ENCODE data around the gene ATG9B.
"Not testable (repeated sequence)": the region's sequence is repeated elsewhere in the genome, so short reads cannot be mapped to it uniquely, and the experiment has no call there.

Gene ATG9B

DNA sequence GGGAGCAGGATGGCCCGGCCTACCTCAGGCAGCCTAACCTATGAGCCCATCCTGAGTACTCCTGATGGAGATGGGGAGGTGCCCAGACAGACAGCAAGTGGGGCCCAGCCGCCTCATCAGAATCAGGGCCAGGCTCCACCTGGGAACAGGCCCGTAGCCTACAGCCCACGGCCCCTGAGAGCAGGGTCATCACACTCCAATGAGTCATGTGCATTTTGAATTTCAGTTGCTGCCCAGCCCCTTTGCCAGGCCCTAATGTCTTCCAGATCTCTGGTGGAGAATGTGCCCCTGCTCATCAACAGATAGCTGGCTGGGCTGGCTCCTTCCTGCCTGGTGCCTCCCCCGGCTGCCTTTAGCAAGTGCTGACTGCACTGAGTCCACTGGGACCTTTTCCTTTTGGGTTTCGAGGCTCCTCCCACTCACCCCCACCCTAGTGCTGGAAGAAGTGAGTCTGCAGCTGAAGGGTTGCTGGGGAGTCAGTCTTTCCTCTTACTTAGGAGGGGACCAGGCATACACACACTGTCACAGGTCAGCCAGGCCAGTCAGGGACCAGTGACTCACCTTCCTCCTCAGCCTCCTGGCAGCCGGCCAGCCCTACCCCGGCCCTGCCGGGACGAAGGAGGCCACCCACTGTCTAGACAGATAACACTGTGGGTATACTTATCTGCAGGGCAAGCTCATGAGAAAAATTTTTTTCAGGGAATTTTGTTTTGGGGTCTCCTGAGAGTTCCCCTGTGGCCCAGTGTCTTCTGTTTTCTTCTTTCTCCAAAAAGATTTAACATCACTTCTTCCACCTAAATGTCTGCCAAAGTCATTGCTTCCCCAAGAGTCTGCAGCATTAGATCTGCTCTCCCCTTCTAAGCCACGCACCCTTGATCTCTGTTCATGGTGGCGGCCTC is 14.9 kb upstream of the ATG9B start:
- DNase-seq (ENCODE audit: low spot score), result no peak

- no peak for DNase-seq (ENCODE audit: low spot score)
Measured at GRCh38 chr7:151035902-151036301, 11.6 kb upstream of the ATG9B start.

GRCh38 chr7:151035026-151035717 is 10.9 kb upstream of the ATG9B start:
- no peak for DNase-seq (ENCODE audit: low spot score)

DNA sequence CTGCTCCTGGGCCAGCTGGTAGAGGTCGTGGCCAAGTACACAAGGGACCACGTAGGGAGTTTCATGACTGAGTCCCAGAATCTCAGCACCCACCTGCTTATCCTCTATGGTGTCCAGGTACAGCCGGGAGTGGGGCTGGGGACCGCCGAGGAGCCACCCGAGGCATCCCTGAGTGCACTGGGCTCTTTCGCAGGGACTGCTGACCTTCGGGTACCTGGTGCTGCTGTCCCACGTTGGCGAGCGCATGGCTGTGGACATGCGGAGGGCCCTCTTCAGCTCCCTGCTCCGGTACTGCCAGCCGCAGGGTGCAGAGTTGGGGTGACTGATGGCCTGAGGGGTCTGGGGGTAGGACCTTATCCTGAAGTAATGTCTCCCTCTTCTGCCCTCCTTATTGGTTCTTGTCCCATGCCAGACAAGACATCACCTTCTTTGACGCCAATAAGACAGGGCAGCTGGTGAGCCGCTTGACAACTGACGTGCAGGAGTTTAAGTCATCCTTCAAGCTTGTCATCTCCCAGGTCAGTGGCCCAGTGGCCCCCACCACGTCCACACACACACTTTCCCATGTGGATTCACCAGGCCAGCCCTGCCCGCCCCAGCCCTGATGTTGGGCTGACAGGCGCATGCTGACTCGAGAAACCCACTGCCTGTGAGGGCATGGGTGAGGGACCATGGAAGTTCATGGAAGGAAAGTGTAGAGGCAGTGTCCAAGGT is 10.2 kb upstream of the ATG9B start:
- DNase-seq (ENCODE audit: low spot score), result no peak

DNA sequence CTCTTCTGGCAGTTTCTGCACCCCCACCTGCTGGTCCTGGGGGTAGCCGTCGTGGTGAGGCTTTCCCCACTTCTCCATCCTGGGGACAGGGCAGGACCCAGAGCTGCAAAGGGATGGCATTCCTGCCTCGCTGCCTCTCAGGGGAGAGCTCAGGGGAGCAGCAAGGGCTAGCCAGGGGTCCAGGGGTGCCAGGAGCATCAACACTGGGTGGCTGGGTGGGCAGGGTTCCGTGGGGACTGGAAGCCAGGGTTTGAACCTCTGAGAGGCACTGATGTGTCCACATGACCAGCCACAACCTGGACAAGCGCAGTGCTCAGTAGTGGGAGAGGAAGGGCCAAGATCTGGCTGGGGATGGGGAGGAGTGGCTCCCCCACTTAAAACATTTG is 9.6 kb upstream of the ATG9B start:
- DNase-seq (ENCODE audit: low spot score), result no peak

- DNase-seq (ENCODE audit: low spot score), result no peak
Measured at GRCh38 chr7:151032936-151033863, 8.9 kb upstream of the ATG9B start.

DNA sequence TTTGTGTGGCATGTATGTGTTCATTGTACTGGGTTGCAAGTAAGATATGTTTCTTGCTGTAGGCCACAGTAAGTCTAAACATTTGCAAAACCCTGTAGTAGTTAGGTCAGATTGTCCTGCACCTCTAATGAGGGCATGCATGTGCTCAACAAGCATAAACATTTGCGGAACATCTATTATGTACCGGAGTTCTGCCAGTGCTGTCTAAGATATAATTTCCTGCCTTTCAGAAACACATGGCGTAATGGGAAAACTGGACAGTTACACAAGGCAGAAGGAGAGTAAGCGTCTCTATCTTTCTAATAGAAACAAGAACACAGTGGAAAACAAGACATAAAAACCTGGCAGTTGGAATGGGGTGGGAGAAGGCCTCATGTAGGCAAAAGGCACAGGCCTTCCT is 6.7 kb upstream of the ATG9B start:
- no peak for DNase-seq (ENCODE audit: low spot score)

DNA sequence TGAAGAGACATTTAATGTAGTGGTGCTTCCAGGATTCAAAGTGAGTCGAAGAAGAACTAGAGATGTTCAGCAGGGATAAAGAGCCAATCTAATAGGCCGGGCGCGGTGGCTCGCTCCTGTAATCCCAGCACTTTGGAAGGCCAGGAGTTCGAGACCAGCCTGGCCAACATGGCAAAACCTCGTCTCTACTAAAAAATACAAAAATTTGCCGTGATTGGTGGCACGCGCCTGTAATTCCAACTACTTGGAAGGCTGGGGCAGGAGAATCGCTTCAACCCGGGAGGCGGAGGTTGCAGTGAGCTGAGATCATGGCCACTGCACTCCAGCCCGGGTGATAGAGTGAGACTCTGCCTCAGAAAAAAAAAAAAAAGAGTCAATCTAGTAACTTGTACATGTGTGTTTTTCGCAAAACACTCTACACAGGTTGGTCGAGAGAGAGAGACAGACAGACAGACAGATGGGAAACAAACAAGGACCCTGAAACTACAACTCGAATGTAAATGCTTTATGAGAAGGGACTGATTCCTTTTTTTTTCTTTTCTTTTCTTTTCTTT is 4.7 kb upstream of the ATG9B start:
- no peak for DNase-seq (ENCODE audit: low spot score)

DNA sequence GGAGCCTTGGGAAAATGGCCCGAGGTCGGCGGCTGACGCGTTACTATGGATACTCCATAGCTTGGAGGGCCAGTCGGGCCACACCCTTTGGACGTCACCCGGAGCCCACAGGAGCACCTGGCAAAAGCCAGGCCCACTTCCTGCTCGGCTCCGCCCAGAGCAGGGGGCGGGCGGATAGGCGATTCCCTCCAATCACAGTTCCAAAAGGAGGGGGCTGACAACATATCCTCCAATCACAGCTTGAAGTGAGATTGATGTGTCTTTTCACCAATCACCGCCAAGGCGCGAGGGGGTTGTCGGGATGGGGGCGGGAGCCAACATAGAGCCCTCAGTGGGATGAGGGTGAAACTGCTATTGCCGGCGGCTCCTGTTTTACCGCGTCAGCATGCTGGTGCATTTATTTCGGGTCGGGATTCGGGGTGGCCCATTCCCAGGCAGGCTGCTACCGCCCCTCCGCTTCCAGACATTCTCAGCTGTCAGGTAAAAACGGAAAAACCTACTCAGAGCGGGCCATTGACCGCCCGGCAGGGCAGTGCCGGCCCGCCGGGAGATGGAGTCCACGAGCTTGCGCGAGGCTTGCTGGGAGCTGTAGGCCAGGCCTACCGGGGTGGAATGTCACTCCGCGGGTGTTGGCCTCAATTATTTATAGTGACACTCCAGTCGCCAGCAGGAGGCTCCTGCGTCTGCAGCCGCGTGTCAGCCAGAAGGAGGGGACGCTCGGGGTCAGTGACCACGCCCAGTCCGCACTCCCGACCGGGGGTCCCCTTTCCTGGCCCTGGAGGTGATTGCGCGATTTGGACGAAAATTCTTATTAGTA is 4.0 kb upstream of the ATG9B start, which contains the start of gene ABCB8:
Gene ABCB8, plus strand, starts transcription at position 320 of the 817 bp plus-strand sequence. Its CDS starts 66 bp downstream, at position 386.
- DNase-seq (ENCODE audit: low spot score), result peak; percentile 99

- DNase-seq (ENCODE audit: low spot score), result not testable (repeated sequence)
Measured at GRCh38 chr7:151027728-151028130, 3.4 kb upstream of the ATG9B start.

DNA sequence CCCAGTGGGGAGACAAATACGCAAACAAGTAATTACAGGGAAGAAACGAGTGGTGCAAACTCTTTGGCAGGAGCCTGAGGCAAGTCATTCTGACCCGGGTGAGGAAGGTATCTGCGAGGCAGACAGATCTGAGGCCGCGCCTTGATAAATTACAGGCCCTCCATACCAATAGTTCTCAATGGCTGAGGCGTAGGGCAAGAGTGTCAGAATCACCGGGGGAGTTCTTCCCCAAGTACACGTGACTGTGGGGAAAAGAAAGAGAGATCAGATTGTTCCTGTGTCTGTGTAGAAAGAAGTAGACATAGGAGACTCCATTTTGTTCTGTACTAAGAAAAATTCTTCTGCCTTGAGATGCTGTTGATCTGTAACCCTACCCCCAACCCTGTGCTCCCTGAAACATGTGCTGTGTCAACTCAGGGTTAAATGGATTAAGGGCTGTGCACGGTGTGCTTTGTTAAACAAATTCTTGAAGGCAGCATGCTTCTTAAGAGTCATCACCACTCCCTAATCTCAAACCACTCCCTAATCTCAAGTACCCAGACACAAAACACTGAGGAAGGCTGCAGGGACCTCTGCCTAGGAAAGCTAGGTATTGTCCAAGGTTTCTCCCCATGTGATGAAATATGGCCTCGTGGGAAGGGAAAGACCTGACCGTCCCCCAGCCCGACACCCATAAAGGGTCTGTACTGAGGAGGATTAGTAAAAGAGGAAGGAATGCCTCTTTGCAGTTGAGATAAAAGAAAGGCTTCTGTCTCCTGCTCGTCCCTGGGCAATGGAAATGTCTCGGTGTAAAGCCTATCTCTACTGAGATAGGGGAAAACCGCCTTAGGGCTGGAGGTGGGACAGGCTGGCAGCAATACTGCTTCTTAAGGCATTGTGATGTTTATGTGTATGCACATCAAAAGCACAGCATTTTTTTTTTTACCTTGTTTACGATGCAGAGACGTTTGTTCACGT is 2.8 kb upstream of the ATG9B start:
- DNase-seq (ENCODE audit: low spot score), result not testable (repeated sequence)

GRCh38 chr7:151025924-151026671 is 1.8 kb upstream of the ATG9B start:
- DNase-seq (ENCODE audit: low spot score), result no peak

GRCh38 chr7:151023232-151023631 is 1.1 kb downstream of the ATG9B start:
- DNase-seq (ENCODE audit: low spot score), result no peak

- no peak for DNase-seq (ENCODE audit: low spot score)
Measured at GRCh38 chr7:151020231-151020630, 4.1 kb downstream of the ATG9B start.

DNA sequence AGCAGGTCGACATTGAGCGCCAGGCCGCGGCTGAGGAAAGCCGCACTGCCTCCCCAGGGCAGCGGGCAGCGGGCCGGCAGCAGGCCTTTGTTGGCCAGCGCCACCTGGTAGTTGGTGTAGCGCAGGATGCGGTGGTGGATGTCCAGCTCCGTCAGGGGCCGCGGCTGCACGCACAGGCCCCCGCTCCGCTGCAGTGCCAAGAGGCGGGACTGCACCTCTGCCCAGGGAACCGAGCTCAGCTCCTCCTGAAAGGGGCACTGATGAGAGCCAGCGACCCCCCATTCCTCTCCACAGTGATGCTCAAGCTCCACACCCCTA is 5.2 kb downstream of the ATG9B start:
- DNase-seq (ENCODE audit: low spot score), result no peak

- no peak for DNase-seq (ENCODE audit: low spot score)
Measured at GRCh38 chr7:151018421-151019129, 5.7 kb downstream of the ATG9B start.

GRCh38 chr7:151017953-151018420 is 6.3 kb downstream of the ATG9B start:
- no peak for DNase-seq (ENCODE audit: low spot score)

All from globus pallidus (tissue), 1 donor.